ENCODE measurements around the gene SSBP4.

Gene SSBP4

DNA sequence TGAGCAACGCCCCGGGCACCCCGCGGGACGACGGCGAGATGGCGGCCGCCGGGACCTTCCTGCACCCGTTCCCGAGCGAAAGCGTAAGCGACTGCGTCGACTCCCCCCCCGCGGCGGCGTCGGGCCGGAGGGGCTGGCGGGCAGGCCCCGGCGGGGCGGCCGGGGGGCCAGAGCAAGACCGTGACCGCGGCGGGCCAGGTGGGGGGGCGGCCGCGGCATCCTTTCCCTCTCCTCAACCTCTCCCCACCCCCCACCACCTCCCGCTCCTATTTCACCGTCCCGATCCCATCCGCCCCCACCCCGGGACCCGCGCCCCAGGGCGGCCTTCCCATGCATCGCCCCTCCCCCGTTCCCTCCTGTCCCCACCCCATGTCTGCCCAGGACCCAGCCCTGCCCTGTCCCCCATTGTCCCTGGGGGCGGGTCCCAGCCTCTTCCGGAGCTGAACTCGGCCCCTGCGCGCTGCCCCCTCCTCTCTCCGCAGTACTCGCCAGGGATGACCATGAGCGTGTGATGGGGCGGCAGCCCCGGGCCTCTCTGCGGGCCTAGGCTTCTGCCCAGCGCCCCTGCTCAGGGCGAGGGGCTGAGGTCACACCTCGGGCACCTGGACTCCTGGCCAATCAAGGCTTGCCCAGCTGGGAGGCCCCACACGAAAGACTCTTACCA is 14.7 kb downstream of the SSBP4 start:
- no peak for DNase-seq (ENCODE audit: low read depth)

DNA sequence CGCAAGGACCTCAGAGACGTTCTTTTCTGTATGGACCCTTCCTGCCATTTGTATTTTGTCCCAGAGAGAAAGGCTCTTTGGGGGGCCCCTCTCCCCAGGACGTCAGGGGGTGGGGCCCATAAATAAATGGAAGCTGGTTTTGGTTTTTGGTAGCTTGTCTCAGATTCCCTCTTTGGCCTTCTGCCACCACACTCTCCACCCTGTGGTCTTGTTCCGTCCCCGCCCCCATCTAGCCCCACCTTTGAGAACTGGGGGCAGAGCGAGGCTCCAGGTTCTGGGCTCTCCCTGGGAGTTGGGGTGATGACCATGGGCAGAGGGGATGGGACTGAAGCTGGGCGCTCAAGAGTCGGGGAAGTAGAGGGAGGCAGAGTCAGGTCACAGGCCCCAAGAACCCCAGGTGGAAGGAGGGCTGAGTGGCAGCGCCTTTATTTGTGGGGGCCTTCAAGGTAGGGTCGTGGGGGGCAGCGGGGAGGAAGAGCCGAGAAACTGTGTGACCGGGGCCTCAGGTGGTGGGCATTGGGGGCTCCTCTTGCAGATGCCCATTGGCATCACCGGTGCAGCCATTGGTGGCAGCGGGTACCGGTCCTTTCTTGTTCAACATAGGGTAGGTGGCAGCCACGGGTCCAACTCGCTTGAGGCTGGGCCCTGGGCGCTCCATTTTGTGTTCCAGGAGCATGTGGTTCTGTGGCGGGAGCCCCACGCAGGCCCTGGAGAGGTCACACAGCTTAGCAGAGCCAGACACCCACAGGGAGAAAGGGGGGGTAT is 15.4 kb downstream of the SSBP4 start:
- DNase-seq (ENCODE audit: low read depth), result no peak

DNA sequence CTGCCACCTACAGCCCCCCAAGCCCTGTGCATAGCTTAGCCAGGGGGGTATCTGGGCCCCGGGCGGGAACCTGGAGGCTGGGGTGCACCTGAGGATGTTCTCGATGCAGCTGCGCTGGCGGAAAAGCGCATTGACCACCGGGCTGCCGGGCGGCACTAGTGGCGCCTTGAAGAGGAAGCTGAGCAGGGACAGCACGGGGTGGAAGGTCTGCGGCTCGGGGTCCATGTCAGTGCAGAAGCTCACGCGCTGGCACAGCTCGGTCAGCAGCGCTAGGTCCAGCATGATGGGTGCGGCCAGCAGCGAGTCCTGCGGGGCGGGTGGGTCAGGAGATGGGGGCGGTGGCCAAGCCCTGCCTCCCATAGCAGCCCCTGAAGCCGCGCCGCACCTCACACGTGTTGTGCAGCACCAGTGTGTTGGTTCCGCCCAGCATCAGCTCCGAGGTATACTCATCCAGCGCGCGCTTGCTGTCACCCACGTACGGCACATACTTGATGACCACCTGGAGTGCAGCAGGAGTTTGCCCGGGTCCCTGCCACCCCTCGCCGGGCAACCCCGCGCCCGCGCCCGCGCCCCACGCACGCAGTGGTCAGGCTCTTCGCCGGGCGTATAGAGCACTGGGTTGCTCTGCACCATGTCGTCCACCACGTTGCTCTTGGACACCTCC is 16.1 kb downstream of the SSBP4 start:
- no peak for DNase-seq (ENCODE audit: low read depth)

DNA sequence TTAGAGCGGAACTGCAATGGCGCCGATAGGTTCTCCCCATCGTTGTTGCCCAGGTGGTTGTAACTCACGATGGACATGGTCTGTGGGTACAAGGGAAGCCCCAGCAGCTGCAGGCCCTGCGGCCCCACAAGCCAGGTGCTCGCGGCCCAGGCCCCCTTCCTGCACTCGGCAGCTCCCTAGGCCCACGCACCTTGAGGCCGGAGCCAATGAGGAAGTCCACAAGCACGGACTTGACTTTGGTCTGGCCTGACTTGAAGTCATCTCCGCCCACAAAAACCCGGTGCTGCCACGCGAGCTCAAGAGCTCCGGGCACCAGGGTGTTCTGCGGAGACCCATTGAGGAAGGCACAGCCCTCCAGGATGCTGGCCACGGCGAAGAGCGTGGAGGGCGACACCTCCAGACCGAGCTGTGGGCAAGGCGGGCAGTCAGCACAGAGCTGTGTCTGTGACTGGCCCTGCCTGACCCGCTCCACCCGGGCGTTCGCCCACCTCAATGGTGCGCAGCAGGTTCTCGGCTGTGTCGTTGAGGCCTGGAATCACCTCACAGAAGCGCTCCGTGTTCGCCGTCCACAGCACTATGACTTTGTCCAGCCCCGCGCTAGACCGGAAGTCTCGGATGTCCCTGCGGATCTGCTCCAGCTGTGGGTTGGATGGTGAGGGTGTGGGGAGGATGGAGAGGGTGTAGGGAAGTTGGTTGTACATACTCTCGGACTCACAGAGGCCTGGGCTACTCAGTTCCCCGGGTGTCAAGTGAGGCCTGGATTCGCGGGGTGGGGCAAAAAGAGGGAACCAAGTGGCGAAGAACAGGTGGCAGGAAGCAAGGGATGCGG is 16.9 kb downstream of the SSBP4 start:
- DNase-seq (ENCODE audit: low read depth), result no peak

DNA sequence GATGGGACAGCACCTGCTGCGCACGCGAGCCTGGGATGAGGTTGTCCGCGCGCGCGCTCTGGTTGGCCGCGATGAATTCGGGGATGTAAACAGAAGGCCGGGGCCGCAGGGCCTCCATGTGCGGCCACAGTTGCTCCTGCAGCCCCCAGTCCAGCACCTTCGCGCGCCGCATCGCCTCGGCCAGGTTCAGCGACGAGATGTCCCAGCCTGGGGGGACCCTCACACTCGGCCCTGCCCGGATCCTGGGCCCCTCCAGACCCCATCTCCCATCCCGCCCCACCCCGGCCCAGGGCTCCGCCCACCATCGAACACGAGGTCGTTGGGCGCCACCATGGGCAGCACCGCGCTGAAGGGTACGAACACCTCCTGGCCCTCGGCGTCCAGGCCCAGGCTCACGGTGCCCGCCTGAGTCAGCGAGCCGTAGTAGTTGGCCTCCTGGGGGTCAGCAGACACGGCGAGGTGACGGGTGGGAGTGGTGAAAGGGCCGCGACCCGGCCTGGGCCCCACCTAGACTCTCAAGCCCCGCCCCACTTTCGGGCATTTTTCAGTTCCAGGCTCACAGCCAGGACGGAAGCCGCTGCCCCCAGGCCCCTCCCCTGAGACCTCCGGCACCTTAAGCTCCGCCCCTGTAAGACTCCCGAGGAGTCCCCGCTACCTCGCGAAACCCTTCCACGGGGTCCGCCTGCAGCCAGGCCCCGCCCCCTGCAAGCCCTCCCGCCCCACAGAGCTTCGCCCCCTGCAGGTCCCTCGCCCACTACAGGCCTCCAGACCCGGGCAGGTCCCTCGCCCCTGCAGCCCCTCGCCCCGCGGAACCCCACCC is 17.7 kb downstream of the SSBP4 start:
- DNase-seq (ENCODE audit: low read depth), result no peak

DNA sequence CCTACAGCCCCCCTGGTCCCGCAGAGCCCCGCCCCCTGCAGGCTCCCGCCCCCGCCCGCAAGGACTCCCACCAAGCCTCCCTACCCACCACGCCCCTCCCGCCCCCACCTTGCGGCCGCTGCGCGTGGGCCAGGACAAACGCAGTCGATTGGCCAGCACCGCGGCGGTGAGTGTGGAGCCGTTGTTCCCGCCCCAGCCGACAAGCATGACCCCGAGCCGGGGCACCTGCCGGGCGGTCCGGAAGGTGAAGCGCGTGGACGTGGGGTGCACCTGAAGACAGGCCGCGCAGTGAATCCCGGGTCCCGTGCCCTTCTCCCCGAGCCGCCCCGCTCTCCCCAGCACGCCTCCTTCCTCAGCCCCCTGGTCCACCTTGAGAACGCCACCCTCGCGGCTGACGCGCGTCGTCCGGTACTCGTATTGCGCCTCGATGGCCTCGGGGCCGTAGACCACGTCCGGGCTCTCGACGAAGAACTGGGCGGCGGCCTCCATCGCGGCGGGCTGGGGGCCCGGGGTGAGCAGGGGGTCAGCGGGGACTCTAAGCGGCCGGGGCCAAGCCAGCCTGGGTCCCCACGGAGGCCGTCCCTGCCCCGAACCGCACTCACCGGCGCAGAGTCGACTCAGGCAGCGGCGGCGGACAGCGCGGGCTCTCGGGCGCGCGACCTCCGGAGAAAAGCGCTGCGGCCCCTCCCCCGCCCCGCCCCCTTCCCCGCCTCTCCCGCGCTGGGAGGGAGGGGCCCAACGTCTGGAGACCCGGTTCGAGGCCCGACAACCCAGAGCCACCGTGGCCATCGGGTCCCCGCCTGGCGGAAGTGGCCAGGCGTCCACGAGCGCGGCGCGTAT is 18.5 kb downstream of the SSBP4 start, which contains the start of gene ISYNA1:
TSS of gene ISYNA1 (minus strand) at position 643 of the 840 bp plus-strand sequence. CDS start at position 489, 154 bp downstream.
- no peak for DNase-seq (ENCODE audit: low read depth)

DNA sequence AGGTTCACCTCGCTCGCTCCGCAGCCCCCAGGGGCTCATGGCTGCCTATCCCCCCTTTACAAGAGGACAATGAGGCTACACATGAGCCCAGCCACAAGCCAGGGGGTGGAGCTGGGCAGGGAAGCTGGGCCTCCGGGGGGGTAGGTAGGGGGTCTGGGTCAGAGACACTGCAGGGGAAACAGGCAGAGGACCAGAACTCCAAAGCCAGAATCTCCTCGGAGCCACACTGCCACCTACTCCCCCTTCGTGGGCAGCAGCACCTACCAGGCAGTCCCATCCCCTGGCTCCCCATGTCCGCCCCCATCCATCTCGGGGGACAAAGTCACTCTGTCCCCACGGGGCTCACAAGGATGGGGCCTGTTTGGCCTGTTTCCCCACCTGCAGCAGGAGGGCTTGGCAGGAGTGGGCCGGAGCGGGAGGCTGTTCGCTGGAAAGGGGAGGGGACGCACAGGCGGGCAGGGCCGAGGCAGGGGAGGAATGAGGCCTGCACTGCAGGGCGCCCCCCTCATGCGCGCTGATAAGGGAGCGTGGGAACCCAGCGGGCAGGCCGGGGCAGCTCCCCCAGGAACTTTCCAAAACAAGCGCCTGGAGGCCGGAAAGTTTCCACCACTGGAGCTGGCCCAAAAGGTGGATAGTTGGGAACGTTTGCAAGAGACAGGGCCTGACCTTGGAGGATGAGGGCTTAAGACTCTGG is 19.3 kb downstream of the SSBP4 start:
- DNase-seq (ENCODE audit: low read depth), result no peak

DNA sequence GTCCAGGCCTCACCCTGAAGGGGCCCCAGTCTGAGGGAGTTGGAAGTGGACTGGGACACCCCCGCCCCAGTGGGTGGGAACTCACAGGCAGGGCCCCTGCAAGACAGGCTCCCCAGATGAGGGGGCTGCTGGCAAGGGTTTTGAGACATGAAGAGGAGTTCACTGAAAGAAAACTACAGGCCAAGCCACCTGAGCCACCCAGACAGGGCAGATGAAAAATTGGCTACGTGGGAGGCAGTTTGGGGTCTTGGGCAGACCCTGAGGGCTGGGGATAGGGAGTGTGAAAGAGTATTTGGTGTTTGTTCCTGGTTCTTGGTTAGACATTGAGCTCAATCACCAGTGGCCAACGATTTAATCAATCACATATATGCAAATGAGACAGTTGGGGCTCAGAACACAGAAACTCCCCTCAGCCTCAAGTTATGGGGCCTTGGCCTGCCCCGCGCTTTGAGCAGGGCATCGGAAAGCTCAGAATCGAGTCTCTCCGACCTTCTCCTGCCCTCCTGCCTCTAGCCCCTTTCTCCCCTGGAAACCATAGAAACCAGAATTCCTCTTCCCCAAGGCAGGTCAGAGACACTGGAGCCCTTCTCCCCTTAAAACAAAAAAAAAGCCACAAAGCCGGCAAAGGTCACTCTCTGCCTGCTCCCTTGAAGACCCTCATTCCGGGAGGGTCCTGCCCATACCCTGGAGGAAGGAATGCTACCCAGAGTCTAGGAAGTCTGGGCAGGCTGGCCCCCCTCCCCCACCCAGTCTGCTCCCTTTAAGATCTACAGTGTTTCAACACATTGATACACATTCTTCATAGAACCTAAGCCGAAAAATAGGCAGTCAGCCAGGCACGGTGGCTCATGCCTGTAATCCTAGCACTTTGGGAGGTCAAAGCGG is 20.1 kb downstream of the SSBP4 start:
- DNase-seq (ENCODE audit: low read depth), result no peak

DNA sequence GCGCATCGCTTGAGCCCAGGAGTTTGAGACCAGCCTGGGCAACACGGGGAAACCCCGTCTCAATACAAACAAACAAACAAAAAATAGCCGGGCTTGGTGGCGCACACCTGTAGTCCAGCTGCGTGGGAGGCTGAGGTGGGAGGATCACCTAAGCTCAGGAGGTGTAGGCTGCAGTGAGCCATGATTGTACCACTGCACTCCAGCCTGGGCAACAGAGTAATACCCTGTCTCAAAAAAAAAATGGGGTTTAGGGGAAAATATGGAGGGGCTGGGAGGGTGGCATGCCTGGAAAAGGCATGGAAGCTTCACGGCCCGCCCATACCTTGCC is 20.7 kb downstream of the SSBP4 start:
- no peak for DNase-seq (ENCODE audit: low read depth)

DNA sequence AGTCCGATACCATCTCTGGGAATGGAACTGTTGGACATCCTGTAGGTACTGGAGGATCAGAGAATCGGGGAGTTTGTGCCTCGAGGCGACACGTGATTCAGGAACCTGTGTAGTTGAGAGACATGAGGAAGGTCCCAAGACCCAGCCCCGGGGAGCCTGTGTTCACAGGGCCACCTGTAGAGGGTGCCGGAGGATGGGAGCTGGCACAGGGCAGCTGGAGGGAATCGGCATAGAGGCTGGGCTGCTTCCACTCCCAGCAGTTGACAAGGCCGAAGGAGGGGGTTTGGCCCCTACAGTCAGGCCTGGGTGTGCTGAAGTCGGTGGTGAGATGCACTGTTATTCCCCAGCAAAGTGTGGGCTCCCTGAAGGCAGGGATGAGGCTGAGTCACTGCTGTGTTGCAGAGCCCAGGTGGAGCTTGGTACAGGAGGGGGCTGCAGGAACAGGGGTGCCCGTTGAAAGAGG is 21.2 kb downstream of the SSBP4 start:
- no peak for DNase-seq (ENCODE audit: low read depth)

DNA sequence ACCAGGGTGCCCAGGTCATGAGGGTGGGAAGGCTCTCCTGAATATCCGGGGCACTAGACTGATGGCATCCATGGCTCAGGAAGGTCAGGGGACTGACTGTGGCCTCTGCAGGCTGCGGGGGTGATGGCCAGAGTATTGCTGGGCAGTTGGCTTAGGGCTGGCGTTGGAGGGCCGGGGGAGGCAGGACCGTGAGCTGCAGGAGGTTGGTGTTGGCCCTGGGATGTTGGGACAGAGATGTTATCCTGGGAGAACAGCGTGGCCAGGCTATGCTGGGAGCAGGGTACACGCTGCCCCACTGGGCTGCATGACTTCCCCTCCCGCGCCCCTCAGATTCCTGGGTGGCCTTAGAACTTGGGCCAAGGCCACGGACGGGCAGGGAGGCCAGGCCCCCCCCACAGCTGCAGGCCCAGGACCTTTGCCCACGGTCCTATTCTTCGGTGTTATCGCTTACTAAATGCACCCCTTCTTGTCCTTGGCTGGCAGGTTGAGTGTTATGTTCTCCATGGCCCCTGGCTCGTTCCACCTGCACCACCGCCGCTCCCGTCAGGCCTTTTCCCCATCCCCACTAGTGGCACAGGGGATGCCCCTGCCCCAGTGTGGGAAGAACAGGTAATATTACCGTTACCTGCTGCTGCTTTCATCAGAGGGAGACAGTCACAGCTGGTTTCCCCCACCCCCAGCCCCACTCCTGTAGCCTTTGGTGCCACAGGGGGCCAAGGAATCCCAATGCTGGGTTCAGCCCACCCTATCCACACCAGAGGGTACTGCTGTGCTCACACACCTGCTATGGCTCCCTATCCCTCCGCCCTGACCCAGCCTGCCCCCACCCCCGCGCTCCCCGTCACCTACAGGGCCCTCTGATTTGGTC is 22.0 kb downstream of the SSBP4 start:
- DNase-seq (ENCODE audit: low read depth), result no peak

DNA sequence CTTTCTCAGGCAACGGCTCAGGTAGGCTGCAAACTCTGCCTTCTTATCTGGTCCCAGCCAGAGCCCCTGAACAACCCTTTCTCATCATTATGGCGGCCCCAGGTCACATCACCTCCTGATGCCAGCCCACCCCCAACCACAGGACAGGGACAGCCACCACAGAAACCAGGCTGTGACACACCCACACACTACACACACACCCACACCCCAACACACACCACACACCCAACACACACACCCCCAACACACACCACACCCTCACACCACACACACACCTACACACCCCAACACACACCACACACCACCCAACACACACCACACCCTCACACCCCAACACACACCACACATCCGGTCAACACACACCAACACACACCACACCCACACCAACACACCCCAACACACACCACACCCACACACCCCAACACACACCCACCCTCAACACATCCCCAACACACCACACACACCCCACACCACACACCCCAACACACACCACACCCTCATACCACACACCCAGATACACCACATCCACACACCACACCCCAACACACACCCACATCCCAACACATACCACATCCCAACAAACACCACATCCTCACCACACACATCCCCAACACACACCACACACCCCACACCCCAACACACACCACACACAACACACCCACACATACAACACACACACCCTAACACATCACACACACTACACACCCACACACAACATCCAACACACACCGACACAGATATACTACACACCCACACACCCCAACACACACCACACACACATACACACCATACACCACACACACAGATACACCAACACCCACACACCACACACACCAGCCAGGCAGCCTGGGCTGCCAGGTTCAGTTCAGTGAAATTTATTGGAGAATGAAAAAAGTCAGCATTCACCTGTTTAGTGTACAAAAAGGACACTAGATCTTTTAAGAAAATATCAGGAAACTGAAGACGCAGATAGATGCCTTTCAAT is 22.9 kb downstream of the SSBP4 start:
- no peak for DNase-seq (ENCODE audit: low read depth)

DNA sequence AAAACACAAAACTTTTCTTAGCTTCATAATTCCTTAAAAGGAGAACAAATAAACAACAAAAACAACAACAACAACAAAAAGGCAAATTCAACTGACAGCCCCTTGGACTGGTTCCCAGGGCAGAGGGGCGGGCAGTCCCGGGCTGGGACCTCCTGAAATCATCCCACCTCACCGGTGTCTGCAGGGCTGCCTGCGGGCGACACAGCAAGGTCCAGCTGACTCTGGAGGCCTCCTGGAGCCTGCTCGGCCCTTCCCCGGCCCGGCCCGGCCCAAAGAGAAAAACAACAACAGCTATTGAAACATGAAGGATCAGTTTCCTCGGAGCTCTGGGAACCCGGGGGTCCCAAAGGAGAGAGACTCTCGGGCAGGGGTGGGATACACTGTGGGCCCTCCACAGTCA is 23.7 kb downstream of the SSBP4 start:
- DNase-seq (ENCODE audit: low read depth), result no peak

DNA sequence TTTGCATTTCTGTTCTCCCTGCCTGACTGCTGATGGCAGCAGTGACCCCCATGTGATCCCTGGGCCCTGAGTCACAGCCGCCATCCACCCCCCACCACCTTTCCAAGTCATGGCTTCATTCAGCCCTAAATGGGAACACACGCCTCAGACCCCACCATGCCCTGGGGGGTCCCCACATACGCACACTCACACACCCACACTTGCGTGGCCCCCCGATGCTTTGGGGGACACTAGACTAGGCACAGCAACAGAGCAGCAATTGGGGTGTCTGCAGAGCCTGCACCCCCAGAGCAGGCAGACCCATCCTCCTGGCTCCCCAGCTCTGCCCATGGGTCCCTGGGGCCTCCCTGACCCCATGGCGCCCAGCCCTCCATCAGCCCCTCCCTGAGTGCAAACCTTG is 24.2 kb downstream of the SSBP4 start:
- no peak for DNase-seq (ENCODE audit: low read depth)

DNA sequence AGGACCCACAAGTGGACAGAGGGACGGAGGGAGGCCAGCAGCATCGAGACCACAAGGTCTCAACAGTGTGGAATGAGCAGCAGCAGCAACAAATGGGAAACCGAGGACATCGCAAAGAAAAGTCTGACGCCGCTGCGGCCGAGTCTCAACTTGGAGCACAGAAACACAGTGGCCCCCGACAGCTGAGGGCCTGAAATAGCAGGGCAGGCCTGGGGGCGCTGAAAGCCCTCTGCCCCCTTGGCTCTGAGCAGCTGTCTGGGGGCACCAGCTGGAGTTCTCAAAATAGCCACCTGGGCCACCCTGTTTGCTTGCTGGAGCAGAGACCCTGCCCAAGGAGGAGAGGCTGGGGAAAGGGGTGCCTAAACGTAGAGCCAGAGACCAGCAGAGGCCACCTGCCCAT is 24.6 kb downstream of the SSBP4 start:
- no peak for DNase-seq (ENCODE audit: low read depth)

DNA sequence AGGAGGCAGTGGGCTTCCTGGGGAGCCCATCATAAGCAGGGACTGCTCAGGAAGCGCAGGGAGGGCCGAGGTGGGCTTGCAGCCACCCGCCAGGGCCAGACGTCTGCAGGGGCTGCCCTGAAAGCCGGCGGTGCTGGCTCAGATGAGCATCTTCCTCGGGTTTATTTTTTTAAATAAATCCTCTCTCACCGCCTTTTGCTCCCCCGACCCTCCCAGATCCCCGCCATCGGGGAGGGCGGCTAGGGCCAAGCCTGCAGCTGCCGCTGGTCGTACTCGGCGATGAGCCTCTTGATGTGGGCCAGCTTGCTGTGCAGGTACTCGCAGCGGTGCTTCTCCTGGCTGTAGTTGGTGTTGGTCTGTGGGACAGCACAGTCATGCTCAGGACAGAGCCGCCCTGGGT is 25.3 kb downstream of the SSBP4 start:
- no peak for DNase-seq (ENCODE audit: low read depth)

All from GM04503 (cell line).